ENCODE data around the gene TIMP2. TPM values are rescaled to one million over a fixed set of nuclear protein-coding genes. Genes with fewer than 3 reads are reported as not detected.

The TIMP2 gene
- total and polyA plus RNA-seq, 2 of the 13 experiments (the other 11 are each of a cell fraction or from before 2014, with no cell fraction given): 3.8 to 8.5 TPM

GRCh38 chr17:78865682-78866390 is 59.4 kb downstream of the TIMP2 start (continued):
- TF ChIP-seq ZBTB37 (CRISPR knock-in tag; IDR thresholded peaks at IDR 0.05) (no peak), MIXL1 (CRISPR knock-in tag; IDR thresholded peaks at IDR 0.05) (no peak), AKAP8 (CRISPR knock-in tag; IDR thresholded peaks at IDR 0.05) (no peak), FOXJ3 (CRISPR knock-in tag; IDR thresholded peaks at IDR 0.05; ENCODE audit: borderline replicate concordance) (peak; percentile 70), BCL6 (CRISPR knock-in tag; IDR thresholded peaks at IDR 0.05) (peak; percentile 44; the same call in 1 of the 2 replicates), ZNF512B (CRISPR knock-in tag; IDR thresholded peaks at IDR 0.05; ENCODE audit: borderline replicate concordance) (no peak), ADNP (CRISPR knock-in tag; IDR thresholded peaks at IDR 0.05) (no peak), KAT2B (IDR thresholded peaks at IDR 0.05; ENCODE audit: borderline replicate concordance, low read depth, low read length) (no peak), ZNF839 (CRISPR knock-in tag; IDR thresholded peaks at IDR 0.05; ENCODE audit: borderline replicate concordance) (no peak), NCOA2 (CRISPR knock-in tag; IDR thresholded peaks at IDR 0.05) (no peak), ZNF33A (CRISPR knock-in tag; IDR thresholded peaks at IDR 0.05; ENCODE audit: borderline replicate concordance) (peak; percentile 73; the same call in 1 of the 2 replicates), ZNF766 (CRISPR knock-in tag; IDR thresholded peaks at IDR 0.05; ENCODE audit: borderline replicate concordance) (0 out of 2 replicates have a peak, but pooled peaks have one; percentile 64), SUZ12 (IDR thresholded peaks at IDR 0.05; ENCODE audit: low read depth, low read length) (no peak), ZNF644 (CRISPR knock-in tag; IDR thresholded peaks at IDR 0.05; ENCODE audit: low read depth) (0 out of 2 replicates have a peak, but pooled peaks have one; percentile 28), IKZF5 (CRISPR knock-in tag; IDR thresholded peaks at IDR 0.05) (peak; percentile 86; the same call in 1 of the 2 replicates), CHD2 (IDR thresholded peaks at IDR 0.05; ENCODE audit: low read depth, low read length) (no peak), TBP (CRISPR knock-in tag; IDR thresholded peaks at IDR 0.05) (no peak), MEIS2 (CRISPR knock-in tag; IDR thresholded peaks at IDR 0.05) (peak; percentile 44; the same call in 1 of the 2 replicates), ZNF703 (CRISPR knock-in tag; IDR thresholded peaks at IDR 0.05; ENCODE audit: borderline replicate concordance) (no peak), ZMYM3 (CRISPR knock-in tag; IDR thresholded peaks at IDR 0.05) (peak; percentile 79; the same call in 1 of the 2 replicates), ZNF513 (CRISPR knock-in tag; conservative IDR thresholded peaks at IDR 0.05) (no peak), PAX8 (CRISPR knock-in tag; IDR thresholded peaks at IDR 0.05; ENCODE audit: borderline replicate concordance) (no peak), JUN (CRISPR knock-in tag; IDR thresholded peaks at IDR 0.05) (no peak), ZBTB38 (CRISPR knock-in tag; IDR thresholded peaks at IDR 0.05) (peak; percentile 83), MTA1 (CRISPR knock-in tag; IDR thresholded peaks at IDR 0.05; ENCODE audit: borderline replicate concordance) (no peak)
